ENCODE measurements around the gene LRRC3C.

DNA sequence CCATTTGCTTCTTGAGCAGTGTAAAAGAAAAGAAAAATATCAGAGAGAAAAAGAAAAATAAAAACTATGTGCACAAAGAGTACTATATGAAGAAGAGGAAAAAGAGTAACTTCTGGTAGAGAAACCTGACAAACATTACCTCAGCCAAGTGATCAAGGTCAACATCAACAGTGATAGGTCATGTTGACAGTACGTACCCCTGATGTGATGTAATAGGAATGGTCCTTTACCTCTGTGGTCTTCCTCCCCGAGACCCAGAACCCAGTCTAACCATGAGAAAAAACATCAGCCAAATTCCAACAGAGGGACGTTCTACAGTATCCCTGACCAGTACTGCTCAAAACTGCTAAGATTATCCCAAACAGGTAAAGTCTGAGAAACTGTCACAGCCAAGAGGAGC lies 13.5 kb upstream of the LRRC3C start:
- no peak for TF ChIP-seq CTCF (tag by site-specific recombination; IDR thresholded peaks at IDR 0.05)
- TF ChIP-seq EGR2 (tag by site-specific recombination; IDR thresholded peaks at IDR 0.05; ENCODE audit: low read depth), result no peak
- no peak for TF ChIP-seq HOXD13 (CRISPR knock-in tag; IDR thresholded peaks at IDR 0.05; ENCODE audit: borderline replicate concordance)
- TF ChIP-seq ZFP41 (tag by site-specific recombination; IDR thresholded peaks at IDR 0.05; ENCODE audit: borderline replicate concordance), result no peak
